Smooth muscle cell (in vitro differentiated cells): Measurements from ENCODE around the gene OPHN1. TPM values are rescaled to one million over a fixed set of nuclear protein-coding genes. Genes with fewer than 3 reads are reported as not detected.

Experiments
- DNase-seq: peaks from one replicate; lab custom pipeline; 2025; ENCODE audit not compliant: unreplicated experiment; lab: John Stamatoyannopoulos, UW
- H2AFZ ChIP-seq: fragments of 200-600 bp; sonication (generic); 2 replicates; pipeline ENCODE4 v1.6.0; 2016; ENCODE audit warnings: antibody characterized with exemption, low read depth, mild to moderate bottlenecking
- H3F3A ChIP-seq: fragments of 200-600 bp; sonication (generic); 2 replicates; pipeline ENCODE4 v1.6.0; 2017; ENCODE audit warnings: antibody characterized with exemption, low read depth
- H3K27ac ChIP-seq: fragments of 200-600 bp; sonication (generic); 2 replicates; pipeline ENCODE4 v1.5.1; 2016; ENCODE audit warnings: low read depth, mild to moderate bottlenecking
- H3K27me3 ChIP-seq: fragments of 200-600 bp; sonication (generic); 2 replicates; pipeline ENCODE4 v1.6.1; 2016; ENCODE audit warnings: low read depth, mild to moderate bottlenecking
- H3K36me3 ChIP-seq: fragments of 200-600 bp; sonication (generic); 2 replicates; pipeline ENCODE4 v1.5.1; 2016; ENCODE audit warnings: low read depth
- H3K4me1 ChIP-seq: fragments of 200-600 bp; sonication (generic); 2 replicates; pipeline ENCODE4 v1.5.1; 2016; ENCODE audit warnings: low read depth
- H3K4me2 ChIP-seq: fragments of 200-600 bp; sonication (generic); 2 replicates; pipeline ENCODE4 v1.6.0; 2016; ENCODE audit warnings: mild to moderate bottlenecking
- H3K4me3 ChIP-seq: fragments of 200-600 bp; sonication (generic); 2 replicates; pipeline ENCODE4 v1.5.1; 2016; ENCODE audit warnings: mild to moderate bottlenecking
- H3K79me2 ChIP-seq: fragments of 200-600 bp; sonication (generic); 2 replicates; pipeline ENCODE4 v1.6.0; 2016; ENCODE audit warnings: low read depth, mild to moderate bottlenecking
- H3K9ac ChIP-seq: fragments of 200-600 bp; sonication (generic); 2 replicates; pipeline ENCODE4 v1.6.0; 2016; ENCODE audit warnings: low read depth
- H3K9me3 ChIP-seq: fragments of 200-600 bp; sonication (generic); replicated peaks from 2 replicates; pipeline ENCODE4 v1.5.1; 2016; ENCODE audit warnings: low read depth
- H4K20me1 ChIP-seq: fragments of 200-600 bp; sonication (generic); 2 replicates; pipeline ENCODE4 v1.6.0; 2016; ENCODE audit warnings: low read depth
- CTCF ChIP-seq: fragments of 200-600 bp; sonication (generic); IDR thresholded peaks from 2 replicates; pipeline ENCODE4 v1.5.1; 2017; ENCODE audit warnings: borderline replicate concordance, mild to moderate bottlenecking, antibody characterized with exemption; ENCODE audit not compliant: insufficient read depth, poor library complexity, severe bottlenecking
- WGBS: methylation state at CpG from one replicate; pipeline ENCODE4 v1.1.7; 2016; ENCODE audit warnings: low lambda C conversion rate; 5-methylcytosine and 5-hydroxymethylcytosine counted together
- polyA plus RNA-seq: library from polyadenylated mRNA; unstranded; fragments of >200 nt; fragmentation: Nextera tagmentation; extraction: Ambion mirVana; gene quantifications from 2 replicates; pipeline ENCODE4 v1.2.1, GENCODE V29; 2016
- total RNA-seq: library from RNA; depleted of rRNA; stranded (reverse); fragments of >200 nt; gene quantifications from 2 replicates; pipeline ENCODE4 v1.2.3, GENCODE V29; 2014

OPHN1 gene
- total and polyA plus RNA-seq, 2 experiments from 2014 or later, result 1.1 to 2.3 TPM

GRCh38 chrX:68238568-68238967 is 194.7 kb downstream of the OPHN1 start:
- Histone ChIP-seq H3K4me3 (no peak overlapping the region), H4K20me1 (no peaks in the 10 kb centered on the region), H3K9ac (no peak overlapping the region), H3K27me3 (no peaks in the 10 kb centered on the region), H3F3A (no peaks in the 10 kb centered on the region), H3K27ac (no peak overlapping the region), H3K36me3 (no peaks in the 10 kb centered on the region), H3K4me1 (no peaks in the 10 kb centered on the region), H3K9me3 (no peaks in the 10 kb centered on the region), H2AFZ (no peak overlapping the region), H3K4me2 (no peak overlapping the region), H3K79me2 (no peaks in the 10 kb centered on the region)
- peak; percentile 14 for TF ChIP-seq CTCF
- WGBS, result 60% methylated on average over 7 of the region's 7 CpGs
- no peak for DNase-seq

- Histone ChIP-seq H3F3A (no peaks in the 10 kb centered on the region), H4K20me1 (no peaks in the 10 kb centered on the region), H3K9me3 (no peaks in the 10 kb centered on the region), H3K4me2 (no peak overlapping the region), H3K79me2 (no peaks in the 10 kb centered on the region), H3K4me1 (no peaks in the 10 kb centered on the region), H2AFZ (no peak overlapping the region), H3K27ac (no peak overlapping the region), H3K4me3 (no peak overlapping the region), H3K36me3 (no peaks in the 10 kb centered on the region), H3K9ac (no peak overlapping the region), H3K27me3 (no peaks in the 10 kb centered on the region)
- 75% methylated on average over 6 of the region's 6 CpGs for WGBS
- DNase-seq, result no peak
- no peak for TF ChIP-seq CTCF
Observed at GRCh38 chrX:68234171-68234910, 199.0 kb downstream of the OPHN1 start.

GRCh38 chrX:68232206-68232605 is 201.1 kb downstream of the OPHN1 start:
- no peak overlapping the region for H3K4me2 ChIP-seq
- no peaks in the 10 kb centered on the region for H3K36me3 ChIP-seq
- H2AFZ ChIP-seq, result no peak overlapping the region
- H3K9me3 ChIP-seq, result no peaks in the 10 kb centered on the region
- no peaks in the 10 kb centered on the region for H4K20me1 ChIP-seq
- no peak overlapping the region for H3K4me3 ChIP-seq
- H3K79me2 ChIP-seq, result no peaks in the 10 kb centered on the region
- DNase-seq, result no peak
- H3K4me1 ChIP-seq, result no peaks in the 10 kb centered on the region
- no peak overlapping the region for H3K27ac ChIP-seq
- no peak for TF ChIP-seq CTCF
- WGBS, result 75% methylated on average over 5 of the region's 5 CpGs
- no peaks in the 10 kb centered on the region for H3F3A ChIP-seq
- no peaks in the 10 kb centered on the region for H3K27me3 ChIP-seq
- no peak overlapping the region for H3K9ac ChIP-seq

DNA sequence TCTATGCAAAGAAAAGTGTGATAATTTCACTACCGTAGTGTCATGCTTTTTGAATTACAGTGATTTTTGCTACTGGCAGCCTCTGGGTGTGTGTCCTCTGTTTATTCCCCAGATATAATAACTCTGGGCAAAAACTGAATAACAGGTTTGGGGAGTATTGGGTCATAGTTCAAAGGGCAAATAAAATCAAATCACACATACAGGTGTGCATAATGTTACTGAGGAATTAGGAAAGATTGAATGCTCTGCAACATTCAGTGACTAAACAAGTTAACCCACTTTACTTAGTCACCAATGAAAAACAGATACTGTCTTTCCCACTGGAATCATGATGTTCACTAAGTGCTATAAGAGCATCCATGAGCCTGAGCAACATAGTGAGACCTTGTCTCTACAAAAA is 224.3 kb downstream of the OPHN1 start:
- Histone ChIP-seq H3K4me1 (no peaks in the 10 kb centered on the region), H3K27ac (no peak overlapping the region), H2AFZ (no peak overlapping the region), H3K79me2 (no peaks in the 10 kb centered on the region), H3K36me3 (no peaks in the 10 kb centered on the region), H3K27me3 (no peaks in the 10 kb centered on the region), H3F3A (no peaks in the 10 kb centered on the region), H3K4me2 (no peak overlapping the region), H4K20me1 (no peaks in the 10 kb centered on the region), H3K4me3 (no peak overlapping the region), H3K9me3 (no peaks in the 10 kb centered on the region), H3K9ac (no peak overlapping the region)
- no peak for DNase-seq
- TF ChIP-seq CTCF, result no peak
- WGBS, result 79% methylated on average over 1 of the region's 1 CpG
